Measurements from ENCODE around the gene NGFR.

Gene NGFR

GRCh38 chr17:49506282-49506681 is 11.2 kb downstream of the NGFR start:
- Histone ChIP-seq H3K27me3 (peaks cover 84% of the 10 kb centered on the region), H3K36me3 (no peaks in the 10 kb centered on the region), H3K4me3 (ENCODE audit: low read depth in 1 of 2, low read length in 1 of 2) (no peak overlapping the region)

DNA sequence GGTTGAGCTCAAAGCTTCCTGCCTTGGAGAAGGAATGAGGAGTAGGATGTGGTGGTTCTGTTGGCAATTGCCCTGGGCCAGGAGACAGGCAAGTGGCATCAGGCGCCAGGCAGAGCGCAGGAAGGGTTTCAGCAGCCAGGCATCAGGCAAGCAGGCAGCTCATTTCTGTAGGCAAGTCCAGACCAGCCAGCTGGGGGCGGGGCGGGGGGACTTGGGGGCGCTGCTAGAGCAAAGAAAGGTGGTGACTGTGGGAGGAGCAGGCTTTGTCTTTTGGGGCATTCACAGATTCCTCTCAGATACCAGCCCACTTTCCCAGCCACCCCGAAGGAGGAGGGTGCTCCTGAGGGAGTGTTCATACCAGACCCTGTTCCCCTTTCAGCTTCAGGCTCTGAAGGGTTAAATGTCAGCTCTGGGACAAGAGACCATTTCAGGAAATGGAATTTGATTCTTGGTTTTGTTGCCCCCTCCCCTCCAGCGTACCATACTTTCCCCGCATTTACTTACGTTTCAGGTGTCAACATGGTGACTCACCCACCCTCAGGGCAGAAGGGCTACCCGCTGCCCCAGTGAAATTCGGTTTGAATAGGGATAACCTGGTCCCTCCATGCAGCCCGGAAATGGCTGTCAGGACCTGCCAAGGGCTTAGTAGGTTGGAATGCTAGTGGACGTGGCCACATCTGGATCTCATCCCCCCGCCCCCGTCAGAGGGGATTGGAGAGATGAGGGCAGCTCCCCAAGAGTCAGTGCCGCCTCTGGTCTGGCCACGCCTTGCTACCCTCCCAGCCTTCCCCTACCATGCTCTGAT is 13.2 kb downstream of the NGFR start:
- Histone ChIP-seq H3K27ac (no peak overlapping the region), H3K4me3 (ENCODE audit: low read depth in 1 of 2, low read length in 1 of 2) (no peak overlapping the region), H3K27me3 (peaks cover 71% of the 10 kb centered on the region), H3K4me1 (ENCODE audit: control insufficient read depth in 1 of 2, insufficient read depth in 1 of 2, low read depth in 1 of 2, low read length in 1 of 2) (peaks cover 2 to 4% of the 10 kb centered on the region in 2 experiments), H3K36me3 (no peaks in the 10 kb centered on the region), H3K9me3 (no peaks in the 10 kb centered on the region)
- no peak for TF ChIP-seq CTCF (IDR thresholded peaks at IDR 0.05)

More at GRCh38 chr17:49506282-49506681, 11.2 kb downstream of the NGFR start:
- Histone ChIP-seq H3K4me1 (ENCODE audit: control insufficient read depth in 1 of 2, insufficient read depth in 1 of 2, low read depth in 1 of 2, low read length in 1 of 2) (no peaks in the 10 kb centered on the region), H3K27ac (no peak overlapping the region), H3K9me3 (no peaks in the 10 kb centered on the region)
- no peak for TF ChIP-seq CTCF (IDR thresholded peaks at IDR 0.05)

DNA sequence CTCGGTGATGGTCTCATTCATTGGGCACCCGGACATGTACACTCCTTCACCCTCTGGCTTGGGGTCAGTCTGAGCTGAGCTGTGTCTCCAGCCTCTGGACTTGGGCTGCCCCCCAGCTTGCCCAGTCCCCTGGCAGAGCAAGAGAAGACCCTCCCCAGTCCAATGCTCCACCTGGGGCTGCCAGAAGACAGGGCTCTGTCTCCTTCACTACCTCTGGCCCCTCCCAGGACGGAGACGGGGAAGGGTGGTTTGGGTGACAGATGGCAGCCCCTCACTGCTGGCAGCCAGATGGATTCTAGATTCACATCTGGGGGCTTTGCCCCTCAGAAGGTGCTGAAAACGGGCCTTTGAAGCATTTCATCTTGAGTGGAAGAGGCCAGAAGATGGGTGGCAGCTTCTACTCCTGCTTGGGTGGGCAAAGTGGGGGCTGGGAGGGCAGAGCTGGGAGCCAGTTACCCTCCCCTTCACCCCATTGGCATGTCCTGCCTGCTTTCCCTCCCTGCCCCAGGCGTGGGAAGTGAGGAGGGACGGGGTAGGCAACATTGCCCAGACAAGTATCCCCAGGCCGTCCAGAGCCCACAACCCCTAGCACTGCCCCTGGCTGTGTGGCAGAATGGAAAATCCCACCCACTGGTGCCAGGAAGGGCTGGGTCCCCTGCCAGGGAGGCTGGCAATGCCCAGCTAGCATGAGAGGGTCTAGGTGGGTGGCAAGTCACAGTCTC is 13.9 kb downstream of the NGFR start:
- Histone ChIP-seq H3K4me1 (ENCODE audit: control insufficient read depth in 1 of 2, insufficient read depth in 1 of 2, low read depth in 1 of 2, low read length in 1 of 2) (peaks cover 3 to 8% of the 10 kb centered on the region in 2 experiments), H3K27ac (no peak overlapping the region), H3K27me3 (peaks cover 63% of the 10 kb centered on the region), H3K36me3 (no peaks in the 10 kb centered on the region), H3K9me3 (no peaks in the 10 kb centered on the region), H3K4me3 (ENCODE audit: low read depth in 1 of 2, low read length in 1 of 2) (no peak overlapping the region)
- TF ChIP-seq CTCF (IDR thresholded peaks at IDR 0.05): no peak

DNA sequence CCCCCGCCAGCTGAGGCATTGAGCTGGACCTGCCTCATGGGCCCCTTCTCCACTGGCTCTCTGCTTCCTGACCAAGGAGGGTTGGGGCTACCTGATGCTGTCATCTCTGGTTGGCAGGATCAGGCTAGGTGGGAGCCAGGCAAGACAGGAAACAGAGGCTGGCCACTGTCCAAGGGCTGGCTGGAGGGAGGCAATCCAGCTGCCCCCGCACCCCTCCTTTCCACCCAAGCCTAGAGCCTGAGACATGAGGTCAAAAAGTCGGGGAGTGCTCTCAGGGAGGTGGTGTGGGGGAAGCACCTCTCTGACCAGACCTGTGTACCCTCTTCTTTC is 14.5 kb downstream of the NGFR start:
- no peak for TF ChIP-seq CTCF (IDR thresholded peaks at IDR 0.05)
- no peak overlapping the region for H3K4me3 ChIP-seq (ENCODE audit: low read depth in 1 of 2, low read length in 1 of 2)
- peaks cover 60% of the 10 kb centered on the region for H3K27me3 ChIP-seq
- no peak overlapping the region for H3K27ac ChIP-seq
- H3K36me3 ChIP-seq: no peaks in the 10 kb centered on the region
- H3K9me3 ChIP-seq: no peaks in the 10 kb centered on the region
- peaks cover 3 to 8% of the 10 kb centered on the region in 2 experiments for H3K4me1 ChIP-seq (ENCODE audit: control insufficient read depth in 1 of 2, insufficient read depth in 1 of 2, low read depth in 1 of 2, low read length in 1 of 2)

DNA sequence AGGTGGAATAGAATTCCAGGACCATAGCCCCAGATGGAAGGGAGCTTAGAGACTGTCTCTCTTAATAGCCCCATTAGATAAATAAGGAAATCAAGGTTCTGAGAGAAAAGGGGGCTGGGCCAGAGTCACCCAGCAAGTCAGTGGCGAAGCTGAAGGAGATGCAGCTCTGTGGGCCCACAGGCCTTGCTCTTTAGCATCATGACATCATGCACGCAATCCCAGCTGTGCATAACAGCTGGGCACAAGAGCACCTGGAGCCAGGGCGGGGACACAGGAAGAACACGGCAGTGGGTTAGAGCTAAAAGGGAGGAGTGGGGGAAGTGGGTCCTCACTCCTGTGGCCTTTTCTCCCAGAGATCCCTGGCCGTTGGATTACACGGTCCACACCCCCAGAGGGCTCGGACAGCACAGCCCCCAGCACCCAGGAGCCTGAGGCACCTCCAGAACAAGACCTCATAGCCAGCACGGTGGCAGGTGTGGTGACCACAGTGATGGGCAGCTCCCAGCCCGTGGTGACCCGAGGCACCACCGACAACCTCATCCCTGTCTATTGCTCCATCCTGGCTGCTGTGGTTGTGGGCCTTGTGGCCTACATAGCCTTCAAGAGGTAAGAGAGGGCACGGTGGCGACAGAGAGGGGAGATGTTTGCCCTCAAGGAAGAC is 15.1 kb downstream of the NGFR start:
- Histone ChIP-seq H3K4me1 (ENCODE audit: control insufficient read depth in 1 of 2, insufficient read depth in 1 of 2, low read depth in 1 of 2, low read length in 1 of 2) (peaks cover 3 to 8% of the 10 kb centered on the region in 2 experiments), H3K27me3 (peaks cover 55% of the 10 kb centered on the region), H3K9me3 (no peaks in the 10 kb centered on the region), H3K27ac (no peak overlapping the region), H3K36me3 (no peaks in the 10 kb centered on the region), H3K4me3 (ENCODE audit: low read depth in 1 of 2, low read length in 1 of 2) (no peak overlapping the region)
- TF ChIP-seq CTCF (IDR thresholded peaks at IDR 0.05): no peak
